ACC112 (cell line): ENCODE data around the gene ZNF804B.

ENCODE experiments used
- H2AFZ ChIP-seq: fragments of 200-600 bp; sonication (generic); one replicate; pipeline ENCODE4 v1.6.0; 2017; ENCODE audit warnings: antibody characterized with exemption, low read length; ENCODE audit not compliant: unreplicated experiment
- H3K27ac ChIP-seq: fragments of 200-600 bp; sonication (generic); 2 replicates; pipeline ENCODE4 v1.5.1; 2014; ENCODE audit warnings: low read depth, mild to moderate bottlenecking, antibody characterized with exemption, low read length, moderate library complexity
- H3K27me3 ChIP-seq: fragments of 200-600 bp; sonication (generic); 2 replicates; pipeline ENCODE4 v1.6.1; 2014; ENCODE audit warnings: mild to moderate bottlenecking, antibody characterized with exemption, low read length, moderate library complexity, mixed read lengths; ENCODE audit not compliant: insufficient read depth
- H3K36me3 ChIP-seq: fragments of 200-600 bp; sonication (generic); 2 replicates; pipeline ENCODE4 v1.6.1; 2016; ENCODE audit warnings: mild to moderate bottlenecking, antibody characterized with exemption, low read length, moderate library complexity, mixed read lengths; ENCODE audit not compliant: insufficient read depth
- H3K4me1 ChIP-seq: fragments of 200-600 bp; sonication (generic); one replicate; pipeline ENCODE4 v1.6.1; 2016; ENCODE audit warnings: low read length, mixed read lengths; ENCODE audit not compliant: insufficient read depth, unreplicated experiment, control insufficient read depth
- H3K4me3 ChIP-seq: fragments of 200-600 bp; sonication (generic); 2 replicates; pipeline ENCODE4 v1.5.1; 2014; ENCODE audit warnings: mild to moderate bottlenecking, low read depth, low read length
- H3K79me2 ChIP-seq: fragments of 200-600 bp; sonication (generic); one replicate; pipeline ENCODE4 v1.6.0; 2016; ENCODE audit warnings: low read length; ENCODE audit not compliant: control insufficient read depth, unreplicated experiment, insufficient read depth

Gene ZNF804B

DNA sequence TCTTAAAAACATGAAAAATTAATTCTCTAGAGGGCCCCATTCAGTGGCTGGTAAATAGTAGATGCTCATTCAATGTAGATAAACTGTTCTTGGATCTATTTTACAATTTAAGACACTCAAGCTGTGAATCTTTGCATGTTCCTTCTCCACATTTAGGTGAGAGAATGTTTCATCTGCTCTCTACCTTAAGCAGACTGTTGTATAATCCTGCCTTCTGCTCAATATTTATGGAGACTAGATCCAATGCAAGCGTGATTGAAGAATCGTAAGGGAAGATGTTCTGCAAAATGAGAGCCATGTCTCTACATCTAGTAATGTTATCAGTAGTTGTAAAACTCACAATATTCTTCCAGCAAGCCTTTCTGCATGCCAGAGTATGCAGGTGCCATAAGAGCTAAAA lies 151.0 kb downstream of the ZNF804B start:
- Histone ChIP-seq H2AFZ (no peak overlapping the region), H3K4me1 (no peaks in the 10 kb centered on the region), H3K4me3 (no peak overlapping the region), H3K27me3 (no peaks in the 10 kb centered on the region), H3K27ac (no peak overlapping the region), H3K36me3 (no peaks in the 10 kb centered on the region), H3K79me2 (no peaks in the 10 kb centered on the region)

DNA sequence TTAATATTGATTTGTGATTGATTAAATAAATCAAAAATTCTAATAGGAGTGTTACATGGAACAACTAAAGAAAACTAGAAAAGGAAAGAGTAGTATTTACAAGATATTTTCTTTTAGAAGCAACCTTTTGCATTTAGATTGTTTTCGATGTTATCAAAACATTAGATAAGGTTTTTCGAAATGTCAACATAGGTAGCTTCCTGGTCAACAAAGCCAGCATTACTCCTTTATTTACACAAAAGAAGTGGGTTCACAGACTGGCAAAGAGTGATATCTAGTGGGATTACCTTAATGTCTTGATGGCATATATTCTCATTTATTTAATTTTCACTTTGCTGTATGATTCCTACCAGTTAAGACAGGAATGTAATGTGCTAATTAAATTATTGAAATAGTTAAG lies 153.4 kb downstream of the ZNF804B start:
- H3K4me3 ChIP-seq = no peak overlapping the region
- H3K36me3 ChIP-seq = no peaks in the 10 kb centered on the region
- no peaks in the 10 kb centered on the region for H3K79me2 ChIP-seq
- H2AFZ ChIP-seq = no peak overlapping the region
- no peaks in the 10 kb centered on the region for H3K4me1 ChIP-seq
- no peaks in the 10 kb centered on the region for H3K27me3 ChIP-seq
- H3K27ac ChIP-seq = no peak overlapping the region

DNA sequence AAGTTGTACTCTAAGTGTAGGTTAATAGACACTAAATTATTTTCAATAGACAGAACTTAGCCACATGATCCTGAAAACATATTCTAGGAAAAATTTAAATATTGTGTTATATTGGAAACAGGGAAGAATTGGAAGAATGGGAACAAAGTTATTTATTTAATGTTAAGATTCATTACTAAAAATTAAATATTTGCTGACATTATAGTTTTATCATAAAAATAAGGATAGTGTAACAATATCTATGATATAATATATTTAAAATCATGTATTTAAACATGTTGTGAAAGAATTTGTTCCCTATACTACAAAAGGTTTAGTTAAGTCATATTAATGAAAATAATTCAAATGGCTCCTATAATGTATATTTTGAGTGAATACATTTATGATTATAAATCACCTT lies 156.1 kb downstream of the ZNF804B start:
- Histone ChIP-seq H3K36me3 (no peaks in the 10 kb centered on the region), H3K27ac (no peak overlapping the region), H2AFZ (no peak overlapping the region), H3K4me1 (no peaks in the 10 kb centered on the region), H3K27me3 (no peaks in the 10 kb centered on the region), H3K79me2 (no peaks in the 10 kb centered on the region), H3K4me3 (no peak overlapping the region)

DNA sequence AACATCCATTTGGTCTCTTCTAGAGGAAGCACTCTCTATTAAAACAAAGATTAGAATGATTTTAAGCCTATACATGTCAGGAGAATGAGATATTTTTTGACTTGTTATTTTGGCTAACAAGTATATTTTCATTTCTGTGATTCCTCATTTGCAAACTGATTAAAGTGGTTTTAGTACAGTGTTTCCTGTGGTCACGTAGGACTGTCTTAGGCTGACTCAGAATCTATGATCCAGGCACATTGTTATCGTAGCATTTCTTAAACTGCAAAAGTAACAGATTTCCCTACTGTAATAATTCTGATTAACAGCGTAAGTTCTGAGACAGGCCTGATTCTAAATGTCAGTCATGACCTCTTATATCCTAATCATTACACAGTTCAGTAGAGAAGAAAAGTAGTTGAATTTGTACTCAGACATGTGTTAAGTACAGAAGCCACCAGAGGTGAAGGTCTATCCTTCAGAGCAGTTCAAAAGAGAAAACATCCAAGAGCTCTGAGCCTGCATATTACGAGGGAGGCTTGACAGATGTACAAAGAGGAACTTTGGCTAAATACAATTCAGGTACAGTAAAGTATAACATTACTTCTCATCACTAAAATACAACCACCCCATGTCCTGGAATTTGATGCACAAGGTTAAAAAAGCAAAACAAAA lies 160.1 kb downstream of the ZNF804B start:
- Histone ChIP-seq H3K79me2 (no peaks in the 10 kb centered on the region), H3K36me3 (no peaks in the 10 kb centered on the region), H3K27ac (no peak overlapping the region), H3K4me1 (no peaks in the 10 kb centered on the region), H3K27me3 (no peaks in the 10 kb centered on the region), H3K4me3 (no peak overlapping the region), H2AFZ (no peak overlapping the region)

DNA sequence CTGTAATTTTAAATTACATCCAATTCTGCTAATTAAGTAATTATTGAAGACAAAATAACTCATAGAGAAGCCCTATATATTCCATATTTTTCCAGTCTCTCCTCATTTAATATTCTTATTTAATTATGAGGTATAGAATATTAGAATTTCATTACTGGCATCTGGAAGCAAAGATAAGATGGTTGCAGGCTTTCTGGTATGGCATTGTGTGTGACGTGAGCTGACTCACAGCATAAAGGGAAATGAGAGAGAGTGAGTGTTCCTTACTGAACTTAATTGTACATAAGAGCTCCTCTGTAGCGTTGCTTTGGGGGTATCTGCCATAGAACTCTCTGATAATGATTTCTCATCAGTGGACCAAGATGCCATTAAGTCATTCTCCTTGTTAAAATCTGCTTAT lies 163.4 kb downstream of the ZNF804B start:
- no peaks in the 10 kb centered on the region for H3K79me2 ChIP-seq
- no peak overlapping the region for H3K4me3 ChIP-seq
- no peaks in the 10 kb centered on the region for H3K27me3 ChIP-seq
- no peaks in the 10 kb centered on the region for H3K4me1 ChIP-seq
- no peak overlapping the region for H3K27ac ChIP-seq
- H2AFZ ChIP-seq = no peak overlapping the region
- no peaks in the 10 kb centered on the region for H3K36me3 ChIP-seq

DNA sequence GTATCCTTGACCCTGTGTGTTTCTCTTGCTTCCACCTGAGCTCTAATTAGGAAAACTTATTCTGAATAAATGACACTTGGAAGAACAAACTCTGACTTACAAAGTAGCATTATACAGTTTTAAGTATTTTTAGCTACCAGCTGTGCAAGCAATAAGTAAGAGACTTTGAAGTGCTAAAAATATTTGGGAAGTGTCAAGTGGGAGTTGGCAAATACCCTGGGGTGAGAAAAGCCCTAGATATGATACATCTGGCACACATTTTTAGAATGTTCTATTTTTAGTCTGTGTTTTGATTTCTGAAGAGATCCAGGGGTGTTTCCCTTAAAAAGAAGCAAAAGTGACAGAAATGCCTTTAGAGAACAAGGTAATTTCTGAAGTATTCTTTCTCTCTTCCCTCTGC lies 168.8 kb downstream of the ZNF804B start:
- no peak overlapping the region for H3K27ac ChIP-seq
- no peak overlapping the region for H3K4me3 ChIP-seq
- no peaks in the 10 kb centered on the region for H3K4me1 ChIP-seq

DNA sequence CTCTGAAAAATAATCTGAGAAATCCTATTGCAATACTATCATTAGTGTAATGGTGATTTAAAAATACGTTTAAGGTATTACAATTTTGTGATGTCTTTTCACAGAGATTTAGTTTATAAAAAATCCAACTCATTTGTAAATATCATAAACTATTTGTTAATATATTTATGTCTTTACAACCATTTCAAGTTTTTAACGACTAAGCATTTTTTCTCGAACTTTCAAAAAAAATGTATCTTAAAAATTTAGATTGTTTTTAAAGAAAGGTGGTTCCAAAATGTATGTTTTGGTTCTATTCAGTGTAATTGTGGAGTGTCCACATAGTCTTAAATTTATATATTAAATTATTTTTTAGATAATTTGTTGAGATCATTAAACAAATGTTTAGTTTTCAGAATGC lies 170.2 kb downstream of the ZNF804B start:
- Histone ChIP-seq H3K27me3 (no peaks in the 10 kb centered on the region), H3K4me3 (no peak overlapping the region), H3K79me2 (no peaks in the 10 kb centered on the region), H3K36me3 (no peaks in the 10 kb centered on the region), H3K27ac (no peak overlapping the region), H2AFZ (no peak overlapping the region), H3K4me1 (no peaks in the 10 kb centered on the region)

More for the DNA sequence above, 168.8 kb downstream of the ZNF804B start:
- Histone ChIP-seq H2AFZ (no peak overlapping the region), H3K79me2 (no peaks in the 10 kb centered on the region), H3K27me3 (no peaks in the 10 kb centered on the region), H3K36me3 (no peaks in the 10 kb centered on the region)

DNA sequence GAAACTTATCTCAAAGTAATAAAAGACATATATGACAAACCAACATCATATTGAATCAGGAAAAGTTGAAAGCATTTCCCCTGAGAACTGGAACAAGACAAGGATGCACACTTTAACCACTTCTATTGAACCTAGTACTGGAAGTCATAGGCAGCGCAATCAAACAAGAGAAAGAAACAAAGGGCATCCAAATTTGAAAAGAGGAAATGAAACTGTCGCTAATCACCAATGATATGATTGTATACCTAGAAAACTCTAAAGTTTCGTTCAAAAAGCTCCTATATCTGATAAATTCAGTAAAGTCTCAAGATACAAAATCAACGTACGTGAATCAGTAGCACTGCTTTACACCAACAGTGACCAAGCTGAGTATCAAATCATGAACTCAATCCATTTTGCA lies 173.8 kb downstream of the ZNF804B start:
- Histone ChIP-seq H3K27ac (no peak overlapping the region), H3K79me2 (no peaks in the 10 kb centered on the region), H3K4me1 (no peaks in the 10 kb centered on the region), H2AFZ (no peak overlapping the region), H3K4me3 (no peak overlapping the region), H3K27me3 (no peaks in the 10 kb centered on the region), H3K36me3 (no peaks in the 10 kb centered on the region)

DNA sequence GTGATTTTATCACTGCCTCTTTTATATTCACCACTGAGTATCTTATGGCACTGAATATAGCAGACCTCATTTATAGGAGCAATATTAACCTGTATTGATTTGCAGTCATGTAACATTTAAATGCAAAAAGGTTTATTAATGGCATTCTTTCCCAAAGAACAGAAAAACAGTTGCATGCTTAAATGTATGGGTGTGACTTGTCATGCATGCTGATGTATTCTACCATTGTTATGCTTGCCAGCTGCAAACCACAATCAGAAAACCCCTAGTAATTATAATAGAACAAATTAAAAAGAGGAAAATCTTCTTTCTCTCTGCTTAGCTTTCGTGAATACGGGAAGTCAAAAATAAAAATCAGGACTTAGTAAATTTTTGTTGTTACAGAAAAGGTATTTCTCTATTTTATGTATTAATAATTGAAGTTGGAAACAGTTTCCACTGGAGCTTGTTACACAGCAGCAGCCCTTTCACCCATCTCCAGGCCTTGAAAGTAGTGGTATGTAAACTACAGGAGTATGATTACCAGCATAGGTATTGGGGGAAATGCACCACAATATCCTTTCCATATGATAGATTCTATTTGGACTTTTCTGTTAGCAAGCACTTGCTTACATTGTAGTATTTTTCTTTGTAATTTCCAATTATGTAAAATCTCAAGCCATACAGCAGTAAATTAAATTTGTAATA lies 183.5 kb downstream of the ZNF804B start:
- H3K4me1 ChIP-seq = no peaks in the 10 kb centered on the region
- H3K27ac ChIP-seq = no peak overlapping the region

DNA sequence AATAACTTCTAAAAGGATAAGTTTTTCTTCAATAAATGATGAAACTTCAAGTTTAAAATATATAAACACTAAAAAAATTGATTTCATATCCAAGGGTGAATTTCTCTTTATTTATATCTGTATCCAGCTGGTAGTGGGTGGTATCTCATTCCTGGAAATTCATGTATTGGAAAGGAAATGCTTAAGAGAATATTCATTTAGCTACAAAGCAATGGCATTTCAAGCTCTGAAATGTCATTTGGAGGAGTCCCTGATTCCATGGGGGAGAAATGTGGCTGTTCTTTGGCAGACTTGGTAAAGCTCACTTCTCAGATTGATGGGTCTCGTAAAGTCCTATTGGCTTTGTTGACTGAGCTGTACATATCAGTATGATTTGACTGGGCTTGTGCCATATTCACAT lies 192.3 kb downstream of the ZNF804B start:
- no peak overlapping the region for H3K27ac ChIP-seq
- no peak overlapping the region for H3K4me3 ChIP-seq
- no peak overlapping the region for H2AFZ ChIP-seq
- H3K4me1 ChIP-seq = no peaks in the 10 kb centered on the region
- H3K36me3 ChIP-seq = no peaks in the 10 kb centered on the region
- H3K79me2 ChIP-seq = no peaks in the 10 kb centered on the region
- H3K27me3 ChIP-seq = no peaks in the 10 kb centered on the region

More for the DNA sequence above, 183.5 kb downstream of the ZNF804B start:
- no peak overlapping the region for H2AFZ ChIP-seq
- H3K4me3 ChIP-seq = no peak overlapping the region
- no peaks in the 10 kb centered on the region for H3K27me3 ChIP-seq
- H3K79me2 ChIP-seq = no peaks in the 10 kb centered on the region
- no peaks in the 10 kb centered on the region for H3K36me3 ChIP-seq

DNA sequence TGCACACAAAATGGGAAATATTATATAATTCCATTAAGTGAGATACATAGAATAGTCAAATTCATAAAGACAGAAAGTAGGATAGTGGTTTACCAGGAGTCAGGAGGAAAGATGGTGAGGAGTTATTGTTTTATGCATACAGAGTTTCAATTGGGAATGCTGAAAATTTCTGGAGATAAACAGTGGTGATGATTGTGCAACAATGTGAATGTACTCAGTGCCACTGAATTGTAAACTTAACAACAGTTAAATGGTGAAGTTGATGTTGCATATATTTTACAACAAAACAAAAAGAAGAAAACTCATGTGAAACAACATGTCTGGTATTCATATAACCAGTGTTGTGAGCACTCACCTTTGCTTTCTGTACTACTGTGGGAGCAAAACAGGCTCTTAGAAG lies 204.9 kb downstream of the ZNF804B start:
- H3K27me3 ChIP-seq = no peaks in the 10 kb centered on the region
- H3K27ac ChIP-seq = no peak overlapping the region
- H3K4me3 ChIP-seq = no peak overlapping the region
- no peaks in the 10 kb centered on the region for H3K36me3 ChIP-seq
- H3K4me1 ChIP-seq = no peaks in the 10 kb centered on the region
- no peak overlapping the region for H2AFZ ChIP-seq
- no peaks in the 10 kb centered on the region for H3K79me2 ChIP-seq
